HEK293 (cell line): ENCODE measurements around the gene INPP4B.

ENCODE experiments used
- CTCF ChIA-PET: fragments of 350-600 bp; formaldehyde crosslinking; extraction: SDS; loops from one replicate; lab custom pipeline; 2021; ENCODE audit warnings: antibody characterized with exemption; lab: Yijun Ruan, JAX
- POLR2A ChIA-PET: fragments of 300-600 bp; formaldehyde crosslinking; extraction: SDS; loops from one replicate; lab custom pipeline; 2020; ENCODE audit warnings: antibody characterized with exemption, inconsistent platforms; lab: Yijun Ruan, JAX
- H3K27ac ChIP-seq: fragments of 200-500 bp; sonication (Bioruptor generic); 2 replicates; pipeline ENCODE4 v1.5.1; 2014; ENCODE audit warnings: low read depth, low read length, control low read depth, inconsistent platforms; ENCODE audit errors: extremely low read depth
- H3K36me3 ChIP-seq, 2 experiments: fragments of 200-500 bp in 1 of 2; sonication (Bioruptor generic) in 1 of 2; 1 replicate in 1 of 2; 2 replicates in 1 of 2; pipeline ENCODE4 v1.5.1; 2014 to 2017; ENCODE audit warnings: inconsistent platforms in 2 of 2, low read length in 2 of 2; ENCODE audit not compliant: control insufficient read depth in 2 of 2, insufficient read depth in 1 of 2
- H3K4me1 ChIP-seq: fragments of 200-500 bp; sonication (Bioruptor generic); 2 replicates; pipeline ENCODE4 v1.5.1; 2014; ENCODE audit warnings: mild to moderate bottlenecking, low read length, inconsistent platforms; ENCODE audit not compliant: control insufficient read depth, insufficient read depth
- H3K4me3 ChIP-seq: 2 replicates; pipeline ENCODE4 v1.5.1; 2011; ENCODE audit warnings: low read depth, mild to moderate bottlenecking, control low read depth, low read length, moderate library complexity
- H3K9me3 ChIP-seq: fragments of 200-500 bp; sonication (Bioruptor generic); 2 replicates; pipeline ENCODE4 v1.5.1; 2014; ENCODE audit warnings: low read depth, low read length, inconsistent platforms; ENCODE audit not compliant: control insufficient read depth, insufficient read depth
- FEZF1 ChIP-seq: fragments of 450-650 bp; formaldehyde crosslinking; IDR thresholded peaks from 2 replicates; pipeline ENCODE4 v1.5.1; 2016; ENCODE audit warnings: missing biosample characterization, missing genetic modification characterization
- INSM2 ChIP-seq: fragments of 450-650 bp; formaldehyde crosslinking; IDR thresholded peaks from 2 replicates; pipeline ENCODE4 v1.5.1; 2016; ENCODE audit warnings: missing biosample characterization, missing genetic modification characterization
- KLF17 ChIP-seq: fragments of 450-650 bp; formaldehyde crosslinking; IDR thresholded peaks from 2 replicates; pipeline ENCODE4 v1.5.1; 2016; ENCODE audit warnings: missing biosample characterization, missing genetic modification characterization
- PRDM1 ChIP-seq: fragments of 450-650 bp; formaldehyde crosslinking; IDR thresholded peaks from 2 replicates; pipeline ENCODE4; 2016; ENCODE audit warnings: missing biosample characterization, missing genetic modification characterization
- RBAK ChIP-seq: fragments of 450-650 bp; formaldehyde crosslinking; IDR thresholded peaks from 2 replicates; pipeline ENCODE4 v1.5.1; 2016; ENCODE audit warnings: missing biosample characterization, missing genetic modification characterization
- SCRT2 ChIP-seq: fragments of 450-650 bp; formaldehyde crosslinking; IDR thresholded peaks from 2 replicates; pipeline ENCODE4 v1.5.1; 2016; ENCODE audit warnings: missing biosample characterization, missing genetic modification characterization
- SETDB1 ChIP-seq: IDR thresholded peaks from one replicate; pipeline ENCODE4 v1.6.1; 2017; ENCODE audit warnings: mild to moderate bottlenecking, low read length, moderate library complexity, mixed read lengths; ENCODE audit not compliant: insufficient read length
- SP3 ChIP-seq: fragments of 450-650 bp; formaldehyde crosslinking; IDR thresholded peaks from 2 replicates; pipeline ENCODE4 v1.5.1; 2016; ENCODE audit warnings: missing biosample characterization, missing genetic modification characterization
- TCF7L2 ChIP-seq: IDR thresholded peaks from 2 replicates; pipeline ENCODE4 v1.6.1; 2011; ENCODE audit warnings: low read depth, mild to moderate bottlenecking, inconsistent platforms, low read length, moderate library complexity, borderline replicate concordance
- YY1 ChIP-seq: fragments of 450-650 bp; formaldehyde crosslinking; IDR thresholded peaks from 2 replicates; pipeline ENCODE4 v1.5.1; 2018; ENCODE audit warnings: missing biosample characterization, missing genetic modification characterization
- ZNF132 ChIP-seq: fragments of 450-650 bp; formaldehyde crosslinking; IDR thresholded peaks from 2 replicates; pipeline ENCODE4 v1.5.1; 2017; ENCODE audit warnings: missing biosample characterization, missing genetic modification characterization, borderline replicate concordance
- ZNF140 ChIP-seq: fragments of 450-650 bp; formaldehyde crosslinking; IDR thresholded peaks from 2 replicates; pipeline ENCODE4 v1.5.1; 2016; ENCODE audit warnings: missing biosample characterization, missing genetic modification characterization
- ZNF184 ChIP-seq: fragments of 450-650 bp; IDR thresholded peaks from 2 replicates; pipeline ENCODE4 v1.5.1; 2018; ENCODE audit warnings: missing biosample characterization, mild to moderate bottlenecking, missing genetic modification characterization
- ZNF2 ChIP-seq: fragments of 450-650 bp; formaldehyde crosslinking; IDR thresholded peaks from 2 replicates; pipeline ENCODE4 v1.5.1; 2016; ENCODE audit warnings: missing biosample characterization, missing genetic modification characterization
- ZNF211 ChIP-seq: fragments of 450-650 bp; formaldehyde crosslinking; IDR thresholded peaks from 2 replicates; pipeline ENCODE4 v1.5.1; 2016; ENCODE audit warnings: low read depth, missing biosample characterization, missing genetic modification characterization
- ZNF274 ChIP-seq, 2 experiments: fragments of 200-500 bp in 1 of 2; fragments of 450-650 bp in 1 of 2; sonication (Bioruptor generic) in 1 of 2; formaldehyde crosslinking in 1 of 2; IDR thresholded peaks; 2 replicates each; pipeline versions ENCODE4 v1.5.1 to v1.6.1; 2014 to 2016; ENCODE audit warnings: borderline replicate concordance in 1 of 2, inconsistent platforms in 1 of 2, low read length in 1 of 2, missing biosample characterization in 1 of 2, missing genetic modification characterization in 1 of 2
- ZNF488 ChIP-seq: fragments of 450-650 bp; formaldehyde crosslinking; IDR thresholded peaks from 2 replicates; pipeline ENCODE4 v1.5.1; 2016; ENCODE audit warnings: missing biosample characterization, missing genetic modification characterization
- ZNF501 ChIP-seq: fragments of 450-650 bp; formaldehyde crosslinking; IDR thresholded peaks from 2 replicates; pipeline ENCODE4 v1.5.1; 2016; ENCODE audit warnings: missing biosample characterization, missing genetic modification characterization
- ZNF514 ChIP-seq: fragments of 450-650 bp; formaldehyde crosslinking; IDR thresholded peaks from 2 replicates; pipeline ENCODE4 v1.5.1; 2016; ENCODE audit warnings: missing biosample characterization, missing genetic modification characterization
- ZNF518A ChIP-seq: fragments of 450-650 bp; formaldehyde crosslinking; conservative IDR thresholded peaks from 2 replicates; pipeline ENCODE4 v1.5.1; 2016; ENCODE audit warnings: low read depth, missing biosample characterization, missing genetic modification characterization
- ZNF558 ChIP-seq: fragments of 450-650 bp; formaldehyde crosslinking; IDR thresholded peaks from 2 replicates; pipeline ENCODE4 v1.5.1; 2016; ENCODE audit warnings: missing biosample characterization, missing genetic modification characterization
- ZNF610 ChIP-seq: fragments of 450-650 bp; formaldehyde crosslinking; IDR thresholded peaks from 2 replicates; pipeline ENCODE4 v1.5.1; 2016; ENCODE audit warnings: missing biosample characterization, missing genetic modification characterization, borderline replicate concordance
- ZNF621 ChIP-seq: fragments of 450-650 bp; formaldehyde crosslinking; IDR thresholded peaks from 2 replicates; pipeline ENCODE4 v1.5.1; 2017; ENCODE audit warnings: missing biosample characterization, missing genetic modification characterization
- ZNF707 ChIP-seq: fragments of 450-650 bp; formaldehyde crosslinking; IDR thresholded peaks from 2 replicates; pipeline ENCODE4 v1.5.1; 2016; ENCODE audit warnings: missing biosample characterization, missing genetic modification characterization
- ZNF777 ChIP-seq: fragments of 450-650 bp; formaldehyde crosslinking; IDR thresholded peaks from 2 replicates; pipeline ENCODE4 v1.5.1; 2017; ENCODE audit warnings: missing biosample characterization, missing genetic modification characterization, borderline replicate concordance
- ZNF830 ChIP-seq: fragments of 450-650 bp; IDR thresholded peaks from 2 replicates; pipeline ENCODE4 v1.5.0; 2018; ENCODE audit warnings: missing biosample characterization, missing genetic modification characterization, low read depth, mild to moderate bottlenecking, moderate library complexity
- ZXDB ChIP-seq: fragments of 450-650 bp; formaldehyde crosslinking; IDR thresholded peaks from 2 replicates; pipeline ENCODE4 v1.5.1; 2016; ENCODE audit warnings: missing biosample characterization, missing genetic modification characterization

The INPP4B gene

GRCh38 chr4:142242156-142242555 lies 603.9 kb downstream of the INPP4B start:
- H3K4me1 ChIP-seq, result no peaks in the 10 kb centered on the region
- TF ChIP-seq ZNF777 (tag by site-specific recombination) (no peak), INSM2 (tag by site-specific recombination) (no peak), ZNF558 (tag by site-specific recombination) (no peak), SCRT2 (tag by site-specific recombination) (no peak), PRDM1 (no peak), ZNF621 (no peak), KLF17 (tag by site-specific recombination) (no peak), ZNF140 (tag by site-specific recombination) (no peak), ZNF830 (tag by site-specific recombination) (no peak), ZXDB (tag by site-specific recombination) (no peak), ZNF501 (tag by site-specific recombination) (no peak), ZNF2 (tag by site-specific recombination) (no peak), ZNF518A (tag by site-specific recombination) (no peak)
- TF ChIP-seq, all 188 proteins: peak for 0
- Histone ChIP-seq H3K27ac (no peak overlapping the region), H3K36me3 (no peaks in the 10 kb centered on the region), H3K4me3 (no peak overlapping the region), H3K9me3 (no peaks in the 10 kb centered on the region)
- CTCF ChIA-PET, result interaction anchor here (0.6 kb wide), 2 partner anchors 20 to 40 kb away, joined by 3 to 4 read pairs; no protein-coding TSS in a partner anchor
- POLR2A ChIA-PET, result no interaction called here

GRCh38 chr4:142238589-142238988 lies 607.5 kb downstream of the INPP4B start:
- ChIA-PET CTCF (no interaction called here), POLR2A (no interaction called here)
- Histone ChIP-seq H3K4me1 (no peaks in the 10 kb centered on the region), H3K4me3 (no peak overlapping the region), H3K9me3 (no peaks in the 10 kb centered on the region), H3K27ac (no peak overlapping the region), H3K36me3 (no peaks in the 10 kb centered on the region)
- TF ChIP-seq ZNF184 (tag by site-specific recombination) (no peak), ZNF610 (tag by site-specific recombination) (no peak), ZNF707 (tag by site-specific recombination) (no peak), ZNF211 (tag by site-specific recombination) (no peak), TCF7L2 (no peak), ZNF514 (tag by site-specific recombination) (no peak), ZNF132 (tag by site-specific recombination) (no peak), SETDB1 (no peak), KLF17 (tag by site-specific recombination) (no peak), RBAK (no peak), ZNF274 (IDR thresholded peaks at IDR 0.05; ENCODE audit: low read length) (no peak), ZNF274 (tag by site-specific recombination; IDR thresholded peaks at IDR 0.05; ENCODE audit: borderline replicate concordance) (no peak), FEZF1 (tag by site-specific recombination) (no peak), YY1 (tag by site-specific recombination) (no peak), ZNF488 (no peak), SP3 (tag by site-specific recombination) (no peak)
